ENCODE results near the gene SF1. TPM values are rescaled to one million over a fixed set of nuclear protein-coding genes. Genes with fewer than 3 reads are reported as not detected.

SF1 gene
- total and polyA plus RNA-seq, 2 of the 4 experiments (the other 2 are of a cell fraction): 56.8 to 88.0 TPM

DNA sequence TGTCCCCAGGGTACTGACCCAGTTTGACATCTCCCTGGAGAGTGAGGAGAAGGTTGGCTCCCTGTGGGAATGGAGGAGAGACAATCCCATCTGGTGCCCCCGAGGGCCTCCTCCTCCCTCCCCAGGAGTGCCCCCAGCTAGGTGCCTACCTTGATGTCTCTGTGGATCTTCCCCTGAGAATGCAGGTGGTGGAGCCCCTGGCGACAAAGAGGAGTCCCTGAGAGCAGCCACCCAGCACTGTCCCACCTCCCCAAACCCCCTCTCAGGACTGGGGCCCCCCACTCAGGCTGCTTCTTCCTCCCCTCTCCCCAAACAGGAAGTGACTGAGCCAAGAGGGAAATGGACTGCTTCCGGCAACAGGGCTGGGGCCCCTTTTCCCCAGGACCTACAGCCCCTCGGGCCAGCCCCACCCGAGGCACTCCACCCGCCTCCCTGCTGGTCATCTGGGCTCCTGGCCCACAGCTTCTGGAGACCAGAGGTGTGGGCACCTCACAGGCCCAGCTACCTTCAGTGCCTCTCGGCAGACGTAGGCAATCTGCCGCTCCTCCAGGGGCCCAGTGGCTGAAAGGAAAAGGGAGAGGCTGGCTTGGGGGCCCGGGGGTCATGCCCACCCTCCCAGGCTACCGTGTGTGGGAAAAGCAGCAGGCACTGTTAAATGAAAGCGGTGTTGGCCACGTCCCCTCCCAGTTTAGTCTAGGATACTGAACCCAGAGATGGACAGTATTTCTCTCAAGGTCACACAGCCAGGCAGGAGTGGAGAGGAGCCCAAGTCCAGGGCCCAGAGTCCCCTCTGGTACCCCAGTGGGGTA, 23.4 kb upstream of the SF1 start:
- Histone ChIP-seq H4K91ac (ENCODE audit: insufficient read depth, low read depth, low read length) (no peak overlapping the region), H3K9me1 (ENCODE audit: insufficient read depth, low read length) (peaks cover 7% of the 10 kb centered on the region), H2BK5ac (ENCODE audit: low read depth, low read length, poor library complexity, severe bottlenecking) (no peak overlapping the region), H2BK120ac (ENCODE audit: low read depth, low read length) (no peak overlapping the region), H3K4me3 (ENCODE audit: insufficient read depth, low read depth, low read length) (no peak overlapping the region), H2AK9ac (replicated peaks; ENCODE audit: low read depth, low read length, poor library complexity) (peak overlapping the region; percentile 84), H3K27me3 (ENCODE audit: control insufficient read depth, insufficient read depth, low read length) (no peaks in the 10 kb centered on the region), H3K4ac (ENCODE audit: low read depth, low read length) (peak overlapping the region; percentile 12; the same call in 1 of the 2 replicates), H2AFZ (replicated peaks; ENCODE audit: low read length, poor library complexity) (peak overlapping the region; percentile 96), H3K27ac (ENCODE audit: insufficient read depth, low read length) (no peak overlapping the region), H3K9me3 (ENCODE audit: control insufficient read depth, insufficient read depth, low read length) (no peaks in the 10 kb centered on the region), H3K4me2 (ENCODE audit: low read depth, low read length) (no peak overlapping the region; the same call in 1 of the 2 replicates), H4K5ac (ENCODE audit: low read depth, low read length) (no peak overlapping the region), H3K79me1 (ENCODE audit: low read depth in 1 of 2, low read length in 2 of 2) (peaks cover 4 to 18% of the 10 kb centered on the region in 2 experiments; a peak in 3 of 4 replicates), H3K9ac (ENCODE audit: low read depth, low read length) (no peak overlapping the region), H3K56ac (ENCODE audit: extremely low read depth, insufficient read depth, low read length) (no peak overlapping the region), H2BK20ac (ENCODE audit: low read depth, low read length) (no peak overlapping the region), H3K4me1 (ENCODE audit: control insufficient read depth, insufficient read depth, low read length) (peaks cover 10% of the 10 kb centered on the region), H3K14ac (replicated peaks; ENCODE audit: low read depth, low read length) (no peak overlapping the region), H4K20me1 (ENCODE audit: insufficient read depth, low read length) (no peaks in the 10 kb centered on the region), H3K23ac (ENCODE audit: low read depth, low read length) (no peak overlapping the region), H2BK15ac (ENCODE audit: low read depth, low read length) (no peak overlapping the region), H3K36me3 (ENCODE audit: control insufficient read depth, insufficient read depth, low read length) (peaks cover 33% of the 10 kb centered on the region), H3K18ac (ENCODE audit: low read depth, low read length) (no peak overlapping the region), H2AK5ac (ENCODE audit: low read depth, low read length) (peak overlapping the region; percentile 5; the same call in 1 of the 2 replicates), H4K8ac (ENCODE audit: low read depth in 2 of 2, low read length in 2 of 2) (peak overlapping the region; percentile 33 to 52; a peak in 1 of 4 replicates)
- BruUV-seq (replicated peaks): no TSS peak
- TF ChIP-seq BHLHE40 (IDR thresholded peaks at IDR 0.05; ENCODE audit: low read depth, low read length) (no peak), CEBPB (IDR thresholded peaks at IDR 0.05; ENCODE audit: low read depth, low read length) (no peak), POLR2A (IDR thresholded peaks at IDR 0.05; ENCODE audit: low read depth, low read length) (no peak), RFX5 (IDR thresholded peaks at IDR 0.05; ENCODE audit: low read depth, low read length) (no peak), FOS (IDR thresholded peaks at IDR 0.05; ENCODE audit: low read depth, low read length) (no peak), RCOR1 (IDR thresholded peaks at IDR 0.05; ENCODE audit: insufficient replicate concordance, low read length) (no peak), MAFK (IDR thresholded peaks at IDR 0.05; ENCODE audit: low read depth, low read length) (no peak), MXI1 (IDR thresholded peaks at IDR 0.05; ENCODE audit: borderline replicate concordance, low read depth, low read length) (no peak), SMC3 (IDR thresholded peaks at IDR 0.05; ENCODE audit: low read depth, low read length) (no peak), MAZ (IDR thresholded peaks at IDR 0.05; ENCODE audit: borderline replicate concordance, low read depth, low read length) (no peak), CHD1 (IDR thresholded peaks at IDR 0.05; ENCODE audit: low read depth, low read length) (no peak), RAD21 (IDR thresholded peaks at IDR 0.05; ENCODE audit: low read length) (no peak)
- TF ChIP-seq, protein P1, sequence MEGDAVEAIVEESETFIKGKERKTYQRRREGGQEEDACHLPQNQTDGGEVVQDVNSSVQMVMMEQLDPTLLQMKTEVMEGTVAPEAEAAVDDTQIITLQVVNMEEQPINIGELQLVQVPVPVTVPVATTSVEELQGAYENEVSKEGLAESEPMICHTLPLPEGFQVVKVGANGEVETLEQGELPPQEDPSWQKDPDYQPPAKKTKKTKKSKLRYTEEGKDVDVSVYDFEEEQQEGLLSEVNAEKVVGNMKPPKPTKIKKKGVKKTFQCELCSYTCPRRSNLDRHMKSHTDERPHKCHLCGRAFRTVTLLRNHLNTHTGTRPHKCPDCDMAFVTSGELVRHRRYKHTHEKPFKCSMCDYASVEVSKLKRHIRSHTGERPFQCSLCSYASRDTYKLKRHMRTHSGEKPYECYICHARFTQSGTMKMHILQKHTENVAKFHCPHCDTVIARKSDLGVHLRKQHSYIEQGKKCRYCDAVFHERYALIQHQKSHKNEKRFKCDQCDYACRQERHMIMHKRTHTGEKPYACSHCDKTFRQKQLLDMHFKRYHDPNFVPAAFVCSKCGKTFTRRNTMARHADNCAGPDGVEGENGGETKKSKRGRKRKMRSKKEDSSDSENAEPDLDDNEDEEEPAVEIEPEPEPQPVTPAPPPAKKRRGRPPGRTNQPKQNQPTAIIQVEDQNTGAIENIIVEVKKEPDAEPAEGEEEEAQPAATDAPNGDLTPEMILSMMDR (conservative IDR thresholded peaks at IDR 0.05; ENCODE audit: low read depth, low read length): no peak
- TF ChIP-seq, protein P2, sequence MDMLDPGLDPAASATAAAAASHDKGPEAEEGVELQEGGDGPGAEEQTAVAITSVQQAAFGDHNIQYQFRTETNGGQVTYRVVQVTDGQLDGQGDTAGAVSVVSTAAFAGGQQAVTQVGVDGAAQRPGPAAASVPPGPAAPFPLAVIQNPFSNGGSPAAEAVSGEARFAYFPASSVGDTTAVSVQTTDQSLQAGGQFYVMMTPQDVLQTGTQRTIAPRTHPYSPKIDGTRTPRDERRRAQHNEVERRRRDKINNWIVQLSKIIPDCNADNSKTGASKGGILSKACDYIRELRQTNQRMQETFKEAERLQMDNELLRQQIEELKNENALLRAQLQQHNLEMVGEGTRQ (IDR thresholded peaks at IDR 0.05; ENCODE audit: low read depth, low read length): no peak
- ChIA-PET POLR2A (ENCODE audit: unreplicated experiment) (no interaction called here), CTCF (no interaction called here)
- intact Hi-C loops (cut with micrococcal nuclease) (loop anchor here (2.0 kb wide), 1 partner anchor 23 kb away; the partner anchor contains the start of gene SF1), dilution Hi-C loops (cut with HindIII; ENCODE audit: low sequenced_read_pairs, unreplicated experiment) (no loop called here), in situ Hi-C loops (cut with MboI; ENCODE audit: low sequenced_read_pairs) (no loop called here)
- ATAC-seq (ENCODE audit: low read depth) (no peak), DNase-seq (no peak)
- WGBS, 2 experiments (ENCODE audit: extremely low coverage in 2 of 2, insufficient read length in 1 of 2): 50% methylated on average over 1 of the region's 13 CpGs; no CpG with 5 or more reads in 1 of the 2 experiments
